ENCODE results near the gene RASSF5.

DNA sequence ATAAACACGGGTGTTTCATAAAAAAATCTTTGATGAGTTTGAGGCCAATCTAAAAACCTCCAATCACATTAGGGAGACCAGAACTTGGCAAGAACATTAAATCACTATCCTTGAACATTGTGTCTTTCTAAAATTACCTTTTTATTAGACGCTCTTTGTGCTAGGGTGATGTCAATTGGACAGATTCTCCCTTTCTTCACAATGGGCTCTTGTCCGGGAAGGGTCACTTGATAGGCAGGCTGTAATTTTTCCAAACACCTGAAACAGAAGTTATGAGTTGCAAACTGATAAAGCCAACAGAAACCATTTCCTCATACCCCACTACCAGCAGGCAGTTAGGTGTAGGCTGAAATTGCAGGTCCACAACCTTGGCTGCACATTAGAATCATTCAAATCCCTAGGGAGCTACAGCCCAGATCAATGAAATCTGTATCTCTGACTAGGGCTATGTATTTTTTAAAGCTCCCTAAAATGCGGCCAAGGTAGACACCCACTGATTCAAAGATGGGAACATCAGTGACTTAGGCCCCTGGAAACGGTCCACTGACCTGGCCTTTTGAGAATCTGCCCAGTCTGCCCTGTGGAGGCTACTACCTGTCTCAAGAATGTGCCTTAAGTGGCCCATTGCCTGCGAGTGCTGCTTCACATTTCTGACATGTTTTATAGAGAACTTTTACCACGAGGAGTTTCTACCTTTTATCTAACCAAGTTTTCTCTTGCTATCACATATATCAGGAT is 88.4 kb downstream of the RASSF5 start:
- TF ChIP-seq, protein P1, sequence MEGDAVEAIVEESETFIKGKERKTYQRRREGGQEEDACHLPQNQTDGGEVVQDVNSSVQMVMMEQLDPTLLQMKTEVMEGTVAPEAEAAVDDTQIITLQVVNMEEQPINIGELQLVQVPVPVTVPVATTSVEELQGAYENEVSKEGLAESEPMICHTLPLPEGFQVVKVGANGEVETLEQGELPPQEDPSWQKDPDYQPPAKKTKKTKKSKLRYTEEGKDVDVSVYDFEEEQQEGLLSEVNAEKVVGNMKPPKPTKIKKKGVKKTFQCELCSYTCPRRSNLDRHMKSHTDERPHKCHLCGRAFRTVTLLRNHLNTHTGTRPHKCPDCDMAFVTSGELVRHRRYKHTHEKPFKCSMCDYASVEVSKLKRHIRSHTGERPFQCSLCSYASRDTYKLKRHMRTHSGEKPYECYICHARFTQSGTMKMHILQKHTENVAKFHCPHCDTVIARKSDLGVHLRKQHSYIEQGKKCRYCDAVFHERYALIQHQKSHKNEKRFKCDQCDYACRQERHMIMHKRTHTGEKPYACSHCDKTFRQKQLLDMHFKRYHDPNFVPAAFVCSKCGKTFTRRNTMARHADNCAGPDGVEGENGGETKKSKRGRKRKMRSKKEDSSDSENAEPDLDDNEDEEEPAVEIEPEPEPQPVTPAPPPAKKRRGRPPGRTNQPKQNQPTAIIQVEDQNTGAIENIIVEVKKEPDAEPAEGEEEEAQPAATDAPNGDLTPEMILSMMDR (IDR thresholded peaks at IDR 0.05): no peak
- TF ChIP-seq POLR2A (IDR thresholded peaks at IDR 0.05): no peak

All from uterus (tissue), 2 donors.